ENCODE results near the gene SLC25A19.

The SLC25A19 gene

GRCh38 chr17:75239778-75240393 is 49.3 kb downstream of the SLC25A19 start:
- DNase-seq, result no peak

- no peak for DNase-seq
These were observed 50.0 kb downstream of the SLC25A19 start for GRCh38 chr17:75239214-75239613.

- peak; percentile 70 for DNase-seq
These were observed 50.5 kb downstream of the SLC25A19 start for GRCh38 chr17:75238684-75239191.

- no peak for DNase-seq
These were observed 51.1 kb downstream of the SLC25A19 start for GRCh38 chr17:75238020-75238580.

- DNase-seq, result no peak
These were observed 51.9 kb downstream of the SLC25A19 start for GRCh38 chr17:75237100-75238014.

GRCh38 chr17:75232786-75233185 is 56.4 kb downstream of the SLC25A19 start:
- no peak for DNase-seq

- no peak for DNase-seq
These were observed 57.3 kb downstream of the SLC25A19 start for GRCh38 chr17:75231741-75232464.

GRCh38 chr17:75231071-75231470 is 58.2 kb downstream of the SLC25A19 start:
- no peak for DNase-seq

- no peak for DNase-seq
These were observed 60.4 kb downstream of the SLC25A19 start for GRCh38 chr17:75228847-75229246.

GRCh38 chr17:75228305-75228704 is 60.9 kb downstream of the SLC25A19 start:
- DNase-seq, result no peak

GRCh38 chr17:75227729-75228128 is 61.5 kb downstream of the SLC25A19 start:
- no peak for DNase-seq

GRCh38 chr17:75225016-75225415 is 64.2 kb downstream of the SLC25A19 start:
- no peak for DNase-seq

Measured in CD4-positive, alpha-beta T cell treated with Interleukin-21 for 1 hour (primary cell).